GM18951 (cell line): ENCODE results near the gene SPOCK1.

Experiments
- POLR2A ChIP-seq: IDR thresholded peaks from 4 replicates; pipeline ENCODE4 v1.6.1; 2011; ENCODE audit warnings: mild to moderate bottlenecking; ENCODE audit not compliant: insufficient read length, insufficient read depth; ENCODE audit errors: extremely low read depth
- in situ Hi-C: fragments of 300-500 bp; cut with MboI; formaldehyde crosslinking; loops from one replicate; pipeline ENCODE4 v1.12.0; 2022; ENCODE audit warnings: low sequenced_read_pairs, mixed read lengths, inconsistent platforms; ENCODE audit not compliant: unreplicated experiment

The SPOCK1 gene

DNA sequence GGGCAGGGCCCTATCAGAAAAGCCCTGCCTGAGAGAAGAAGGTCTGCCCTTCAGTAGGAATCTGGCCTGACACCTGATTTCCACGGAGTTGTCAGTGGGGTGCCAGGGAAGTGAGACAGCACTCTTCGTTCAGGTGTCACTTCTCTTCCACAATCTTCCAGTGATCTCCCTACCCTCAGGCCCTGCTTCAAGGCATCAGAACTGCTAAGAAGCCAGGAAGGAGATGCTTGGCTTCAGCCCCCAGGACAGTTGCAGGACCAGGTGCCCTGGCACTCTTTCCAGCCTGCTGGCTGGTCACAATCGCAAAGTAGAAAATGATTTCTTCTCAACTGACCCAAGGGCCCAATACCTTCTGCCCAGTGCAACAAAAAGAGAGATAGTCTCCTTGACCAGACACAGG is 50.3 kb downstream of the SPOCK1 start:
- in situ Hi-C loops = no loop called here
- TF ChIP-seq POLR2A = no peak

DNA sequence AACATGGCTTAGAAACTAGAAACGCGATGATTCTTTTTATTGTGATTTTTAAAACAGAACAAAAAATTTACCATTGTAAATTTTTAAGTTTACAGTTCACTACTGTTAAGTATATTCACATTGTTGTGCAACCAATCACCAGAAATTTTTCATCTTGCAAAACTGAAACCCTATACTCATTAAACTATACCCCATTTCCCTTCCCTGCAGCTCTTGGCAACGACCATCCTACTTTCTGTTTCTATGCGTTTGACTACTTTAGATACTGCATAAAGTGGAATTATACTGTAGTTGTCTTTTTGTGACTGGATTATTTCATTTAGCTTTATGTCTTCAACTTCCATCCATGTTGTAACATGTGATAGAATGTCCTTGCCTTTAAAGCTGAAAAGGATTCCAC is 52.5 kb downstream of the SPOCK1 start:
- in situ Hi-C loops = no loop called here
- TF ChIP-seq POLR2A = no peak

DNA sequence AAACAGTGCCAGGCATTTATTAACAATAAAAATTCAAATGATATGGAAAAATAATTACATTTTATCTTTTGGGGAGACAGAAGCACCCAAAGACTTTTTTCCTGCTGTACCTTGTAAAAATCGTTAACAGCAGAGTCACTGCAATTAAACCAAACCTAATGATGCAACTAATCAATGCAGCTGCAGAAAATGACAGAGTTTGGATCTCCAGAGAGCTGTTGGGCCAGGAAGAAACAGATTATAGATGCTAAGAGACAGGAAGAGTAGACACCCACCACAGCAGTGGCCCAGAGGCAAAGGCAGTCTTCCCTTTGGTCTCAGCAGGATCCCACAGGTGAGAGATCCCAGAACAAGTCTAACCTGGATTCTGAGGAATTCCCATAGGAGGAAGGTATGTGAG is 53.0 kb downstream of the SPOCK1 start:
- TF ChIP-seq POLR2A = no peak
- in situ Hi-C loops = no loop called here

DNA sequence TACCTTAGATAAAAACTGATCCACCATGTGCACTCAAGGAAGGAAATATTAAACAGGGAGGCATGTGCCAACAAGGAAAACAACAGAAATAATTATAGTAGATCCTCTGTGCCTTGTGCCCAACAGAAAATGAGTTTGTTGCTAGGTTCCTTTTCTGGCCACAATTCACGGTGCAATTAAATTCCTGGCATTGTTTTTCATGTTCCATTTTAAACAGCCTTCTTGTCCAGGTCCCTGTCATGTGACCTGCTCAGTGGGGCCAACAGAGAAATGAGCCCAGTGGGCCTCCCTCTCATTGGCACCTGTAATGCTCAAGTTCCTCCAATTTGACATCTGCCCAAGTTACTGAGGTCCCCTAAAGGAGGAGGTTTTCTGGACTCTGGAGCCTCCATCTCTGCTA is 56.5 kb downstream of the SPOCK1 start:
- in situ Hi-C loops = no loop called here
- no peak for TF ChIP-seq POLR2A

DNA sequence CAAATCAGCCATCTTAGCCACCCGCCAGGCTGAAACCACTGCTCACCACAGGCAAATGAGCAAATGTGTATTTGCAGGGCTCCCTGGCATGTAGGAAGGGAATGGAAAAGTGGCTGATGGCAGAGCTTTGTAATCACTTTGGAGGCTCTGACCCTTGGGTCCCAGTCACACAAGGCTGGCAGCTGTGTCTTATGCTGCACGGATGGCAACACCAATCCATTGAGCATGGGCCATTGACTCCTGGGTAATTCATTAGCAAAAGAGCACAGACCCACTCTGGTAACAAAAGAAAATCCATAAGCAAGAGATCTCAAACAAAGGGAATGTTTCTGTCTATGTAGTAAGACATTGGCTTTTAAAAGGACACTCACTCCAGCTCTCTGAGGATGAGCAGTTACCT is 57.6 kb downstream of the SPOCK1 start:
- in situ Hi-C loops = no loop called here

DNA sequence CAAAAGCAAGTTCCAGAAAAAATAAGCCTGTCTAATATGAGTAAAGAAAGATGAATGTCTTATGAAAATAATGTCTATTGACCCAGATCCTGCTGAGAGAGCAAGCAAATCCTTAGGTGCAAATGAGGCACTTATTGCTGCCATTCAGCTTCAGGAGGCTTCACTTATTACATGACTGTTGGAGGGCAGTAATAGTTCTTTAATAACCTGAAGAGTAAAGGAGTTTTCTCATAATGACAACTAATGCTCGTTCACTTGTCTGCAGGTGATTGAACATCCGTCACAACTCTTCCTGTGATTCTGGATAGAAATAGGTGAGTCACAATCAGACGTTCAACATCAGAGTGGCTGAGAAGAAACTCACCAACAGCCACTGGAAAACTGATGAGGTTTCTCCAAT is 58.3 kb downstream of the SPOCK1 start:
- no peak for TF ChIP-seq POLR2A
- in situ Hi-C loops = no loop called here

More for the DNA sequence above, 57.6 kb downstream of the SPOCK1 start:
- no peak for TF ChIP-seq POLR2A

DNA sequence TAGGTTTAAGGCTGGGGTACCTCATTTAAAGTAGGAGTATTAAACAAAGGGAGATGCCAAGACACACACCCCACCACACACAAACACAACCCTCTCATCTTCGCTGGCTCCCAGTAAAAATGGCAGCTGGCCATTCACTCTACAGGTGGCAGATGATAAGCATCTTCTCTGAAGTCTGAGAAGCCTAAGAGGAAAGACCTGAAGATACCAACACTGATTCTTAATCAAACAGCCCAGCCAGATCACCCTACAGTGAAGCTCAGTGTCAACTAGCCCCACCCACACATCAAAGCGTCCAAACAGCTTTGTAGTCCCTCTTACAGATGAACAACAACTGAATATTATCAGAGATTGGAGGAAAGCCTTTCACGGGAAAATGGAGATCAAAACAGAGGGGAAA is 59.5 kb downstream of the SPOCK1 start:
- in situ Hi-C loops = no loop called here
- TF ChIP-seq POLR2A = no peak

DNA sequence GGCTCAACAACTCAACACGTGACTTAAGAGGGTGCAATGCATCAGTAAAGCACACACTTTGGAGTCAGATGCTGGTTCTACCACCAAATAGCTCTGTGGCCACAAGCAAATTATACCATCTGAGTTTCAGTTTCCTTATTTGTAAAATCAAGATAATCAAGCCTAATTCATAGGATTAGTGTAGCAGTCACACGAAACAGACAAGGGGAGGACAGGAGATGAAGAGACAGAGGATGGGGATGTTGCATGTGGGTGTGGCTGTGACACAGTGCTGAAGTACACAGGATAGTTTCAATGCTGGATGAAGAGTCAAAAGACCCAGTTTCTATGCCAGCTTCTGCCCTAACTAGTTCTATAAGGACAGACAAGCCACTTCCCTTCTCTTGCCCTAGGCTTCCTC is 60.2 kb downstream of the SPOCK1 start:
- in situ Hi-C loops = no loop called here
- no peak for TF ChIP-seq POLR2A

DNA sequence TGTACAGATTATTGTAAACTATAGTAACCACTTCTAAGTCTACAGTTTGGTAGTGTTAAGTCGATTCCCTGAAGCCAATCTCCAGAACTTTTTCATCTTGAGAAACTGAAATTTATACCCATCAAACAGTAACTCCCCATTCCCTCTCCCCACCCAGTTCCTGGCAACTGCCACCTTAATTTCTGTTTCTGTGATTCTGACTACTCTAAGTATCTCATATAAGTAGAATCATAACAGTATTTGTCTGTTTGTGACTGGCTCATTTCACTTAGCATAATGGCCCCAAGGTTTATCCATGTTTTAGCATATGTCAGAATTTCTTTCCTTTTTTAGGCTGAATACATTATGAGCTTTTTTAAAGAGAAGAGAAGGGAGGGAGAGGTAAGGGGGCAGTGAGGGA is 61.4 kb downstream of the SPOCK1 start:
- in situ Hi-C loops = no loop called here
- TF ChIP-seq POLR2A = no peak

DNA sequence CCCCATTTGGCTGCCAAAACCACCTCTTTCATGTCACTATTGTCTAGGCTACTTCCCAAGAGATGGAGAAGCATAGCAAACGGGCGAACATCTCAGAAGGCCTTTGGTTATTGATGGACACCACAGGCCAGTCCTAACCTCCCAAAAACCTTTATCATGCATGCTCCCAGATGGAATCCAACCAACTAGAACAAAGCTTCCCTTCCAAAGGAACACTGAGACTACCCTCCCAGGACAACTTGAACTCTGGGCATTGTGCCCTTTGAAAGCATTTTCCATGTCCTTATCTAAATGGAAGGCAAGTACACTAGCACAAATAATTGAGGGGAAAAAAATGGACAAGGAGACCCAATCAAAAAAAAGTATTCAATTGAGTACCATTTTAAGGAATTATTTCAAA is 65.6 kb downstream of the SPOCK1 start:
- in situ Hi-C loops = no loop called here

DNA sequence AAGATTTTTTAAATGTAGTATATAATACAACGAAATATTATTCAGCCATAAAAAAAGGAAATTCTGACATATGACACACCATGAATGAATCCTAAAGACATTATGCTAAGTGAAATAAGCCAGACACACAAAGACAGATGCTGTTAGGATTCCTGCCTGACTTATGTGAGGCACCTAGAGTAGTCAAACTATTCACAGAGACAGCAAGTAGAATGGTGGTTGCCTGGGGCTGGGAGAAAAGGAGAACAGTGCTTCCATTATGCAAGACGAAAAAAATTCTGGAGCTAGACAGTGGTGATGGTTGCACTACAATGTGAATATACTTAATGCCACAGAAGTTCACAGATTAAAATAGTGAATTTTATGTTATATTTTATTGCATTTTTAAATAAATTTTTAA is 66.8 kb downstream of the SPOCK1 start:
- no peak for TF ChIP-seq POLR2A
- in situ Hi-C loops = no loop called here

More for the DNA sequence above, 65.6 kb downstream of the SPOCK1 start:
- no peak for TF ChIP-seq POLR2A

DNA sequence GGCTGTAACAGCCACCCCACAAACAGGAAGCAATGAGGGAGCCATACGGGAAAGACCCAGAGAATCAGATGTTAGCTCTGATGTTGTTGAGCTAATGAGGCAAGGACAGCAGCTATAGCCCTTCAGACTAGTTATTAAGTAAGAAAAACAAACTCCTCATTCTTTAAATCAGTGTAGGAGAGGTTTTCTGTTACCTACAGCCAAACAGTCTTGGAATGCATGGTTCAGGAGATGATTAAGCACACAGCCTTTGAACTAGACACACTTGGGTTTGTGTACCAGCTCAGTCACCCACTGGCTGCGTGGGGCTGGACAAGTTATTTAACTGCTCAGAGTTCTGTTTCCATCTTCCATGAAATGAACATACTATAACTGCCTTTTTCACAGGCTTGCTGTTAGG is 68.1 kb downstream of the SPOCK1 start:
- in situ Hi-C loops = no loop called here
- TF ChIP-seq POLR2A = no peak

DNA sequence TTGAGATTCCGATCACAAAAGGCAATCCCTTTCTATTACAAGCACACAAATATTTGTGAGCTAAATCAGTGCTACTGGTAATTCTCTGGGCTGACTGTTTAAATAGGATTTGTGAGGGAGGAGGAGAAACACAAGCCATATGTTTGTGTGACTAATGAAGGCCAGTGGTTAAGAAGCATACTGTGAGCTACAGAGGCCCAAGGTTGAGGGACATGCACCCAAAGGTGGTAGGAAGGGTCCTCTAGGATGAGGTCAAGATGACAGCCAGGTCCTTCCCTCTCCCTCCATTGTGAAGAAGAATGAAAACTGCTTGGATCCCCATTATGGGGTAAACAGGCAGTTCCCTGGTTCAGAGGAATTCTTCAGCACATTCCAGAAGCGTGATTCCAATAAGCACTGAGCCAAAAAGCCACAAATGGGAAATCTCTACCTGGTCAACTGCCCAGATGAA is 83.9 kb downstream of the SPOCK1 start:
- no peak for TF ChIP-seq POLR2A

DNA sequence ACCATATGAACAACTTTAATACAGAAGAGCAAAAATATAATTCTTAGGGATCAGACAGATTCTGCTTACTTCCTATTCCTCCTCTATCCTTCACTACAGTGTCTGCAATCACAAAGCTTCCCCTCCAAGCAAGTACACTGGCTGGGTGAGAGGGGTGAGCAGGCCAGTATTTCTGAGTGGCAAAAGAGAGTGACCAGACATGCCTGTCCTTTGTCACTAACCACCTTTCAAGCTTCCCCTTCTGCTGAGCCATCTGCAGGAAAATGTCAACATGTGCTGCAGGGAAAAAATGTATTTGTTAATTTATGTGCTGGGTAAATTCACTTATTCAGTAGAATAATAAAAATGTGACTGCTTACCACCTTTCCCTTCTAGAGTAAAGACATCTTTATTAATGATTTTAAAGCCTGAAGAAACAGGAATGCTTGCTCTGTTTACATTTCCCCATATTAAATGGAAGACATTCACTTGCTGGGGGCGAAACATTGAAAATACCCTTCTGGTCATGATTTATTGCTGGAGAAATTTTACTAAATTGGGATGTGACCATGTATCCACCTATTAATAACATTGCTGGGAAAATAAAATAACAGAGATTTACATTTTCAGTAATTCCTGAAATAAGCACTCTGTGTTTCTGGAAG is 84.9 kb downstream of the SPOCK1 start:
- in situ Hi-C loops = no loop called here
- TF ChIP-seq POLR2A = no peak

More for the DNA sequence above, 83.9 kb downstream of the SPOCK1 start:
- in situ Hi-C loops = no loop called here

DNA sequence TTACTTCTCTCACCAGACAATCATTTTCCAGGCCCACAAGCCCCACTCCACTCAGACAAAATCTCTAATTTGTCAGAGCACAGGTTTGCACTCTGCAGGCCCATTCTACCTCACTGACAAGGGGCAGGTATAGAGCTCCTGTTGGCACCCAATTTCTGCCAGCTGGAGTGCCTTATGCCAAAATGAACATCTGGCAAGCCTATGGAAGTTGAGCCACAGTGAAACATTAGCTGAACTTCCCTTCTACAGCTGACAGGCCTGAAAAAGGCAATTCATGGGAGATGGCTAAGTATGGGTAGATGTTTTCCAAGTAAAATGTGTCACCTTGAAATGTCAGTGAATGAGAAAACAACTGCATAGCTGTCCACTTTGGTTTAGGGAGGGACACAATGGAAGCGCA is 87.0 kb downstream of the SPOCK1 start:
- in situ Hi-C loops = no loop called here
- no peak for TF ChIP-seq POLR2A

DNA sequence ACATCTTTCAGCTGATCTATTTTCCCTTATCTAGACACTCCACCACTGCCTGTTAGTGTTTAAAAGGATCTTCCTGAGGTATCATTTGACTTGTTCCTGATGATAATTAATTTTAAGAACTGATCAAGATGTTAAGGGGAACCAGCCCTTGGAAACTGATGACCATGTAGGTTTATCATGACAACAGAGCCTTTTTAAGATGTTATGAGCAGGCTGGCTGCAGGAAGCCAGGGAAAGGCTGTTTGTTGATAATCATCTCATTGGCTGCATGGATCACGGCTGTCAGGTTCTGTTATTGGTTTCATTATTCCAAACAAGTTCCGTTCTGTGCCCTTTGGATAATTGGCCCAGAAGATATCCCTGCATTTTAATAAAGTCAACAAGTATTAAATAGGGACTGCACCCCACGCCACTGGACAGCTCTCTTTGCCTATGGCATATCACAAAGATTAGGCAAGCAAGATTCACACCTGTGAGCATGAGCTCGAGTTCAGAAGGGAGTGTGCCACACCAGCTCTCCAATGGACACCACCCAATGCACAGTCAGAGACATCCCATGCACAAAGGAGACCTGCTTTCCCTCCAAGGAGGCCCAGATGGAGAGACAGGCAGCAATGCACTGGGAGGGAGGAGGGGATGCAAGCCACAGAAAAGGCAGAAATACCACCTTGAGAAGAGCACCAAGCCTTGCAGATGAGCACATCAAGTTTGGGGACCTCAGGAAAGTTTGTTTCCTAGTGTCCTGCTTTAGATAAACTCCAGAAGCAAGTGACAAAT is 88.7 kb downstream of the SPOCK1 start:
- no peak for TF ChIP-seq POLR2A
- in situ Hi-C loops = no loop called here
